K562 (cell line): Measurements from ENCODE around the gene VEGFC. TPM values are rescaled to one million over a fixed set of nuclear protein-coding genes. Genes with fewer than 3 reads are reported as not detected.

Source experiments
- ATAC-seq: fragments of 200-7000 bp; cut with Tn5 transposase; 3 replicates; pipeline ENCODE4 v1.9.1; 2020; ENCODE audit warnings: moderate library complexity
- BruUV-seq: library from RNA; stranded (reverse); fragments of 400-500 nt; replicated peaks from 2 replicates; lab custom pipeline; 2021; lab: Mats Ljungman, UMichigan
- CTCF ChIA-PET: fragments of 300-600 bp; formaldehyde crosslinking; extraction: SDS; loops from one replicate; lab custom pipeline; 2021; ENCODE audit warnings: low intra/inter-chr PET ratio; lab: Yijun Ruan, JAX
- POLR2A ChIA-PET: fragments of 300-600, 350-650 bp; sonication (Branson Sonifier 250); formaldehyde crosslinking; extraction: SDS; loops from one replicate; lab custom pipeline; 2021; ENCODE audit warnings: antibody characterized with exemption, inconsistent platforms; lab: Yijun Ruan, JAX
- DNase-seq, 4 experiments: peaks; one replicate each; pipeline versions ENCODE4 v3.0.0 to v3.0.0-alpha.2; 2011 to 2018; ENCODE audit warnings: low spot score in 3 of 4, mixed read lengths in 3 of 4; ENCODE audit errors: extremely low read depth in 1 of 4
- FAIRE-seq: peaks from 2 replicates; lab custom pipeline; 2011; peaks lifted over from hg19 to GRCh38; lab: Jason Lieb, UNC
- H2AFZ ChIP-seq: 2 replicates; pipeline ENCODE4 v1.6.0; 2011; ENCODE audit warnings: low read depth, low read length, control low read depth, inconsistent platforms
- H3K27ac ChIP-seq: fragments of 200-600 bp; 3 replicates; pipeline ENCODE4 v1.8.0; 2011; ENCODE audit warnings: low read depth, mild to moderate bottlenecking, control low read depth, inconsistent platforms, low read length, moderate library complexity, mixed read lengths; ENCODE audit errors: extremely low read depth
- H3K27me3 ChIP-seq, 2 experiments: fragments of 300-600 bp in 1 of 2; 2 replicates in 1 of 2; 3 replicates in 1 of 2; pipeline versions ENCODE4 v1.6.0 to v1.8.0; 2011; ENCODE audit warnings: inconsistent platforms in 2 of 2, low read length in 2 of 2, mild to moderate bottlenecking in 1 of 2, mixed read lengths in 1 of 2, moderate library complexity in 1 of 2; ENCODE audit not compliant: control insufficient read depth in 2 of 2, insufficient read depth in 2 of 2
- H3K36me3 ChIP-seq: fragments of 300-600 bp; 3 replicates; pipeline ENCODE4 v1.8.0; 2011; ENCODE audit warnings: mild to moderate bottlenecking, low read length, inconsistent platforms; ENCODE audit not compliant: control insufficient read depth, insufficient read depth
- H3K4me1 ChIP-seq, 2 experiments: fragments of 200-600 bp in 1 of 2; replicated peaks in 1 of 2; 2 replicates in 1 of 2; 3 replicates in 1 of 2; pipeline versions ENCODE4 v1.5.1 to v1.8.0; 2011; ENCODE audit warnings: inconsistent platforms in 2 of 2, low read length in 2 of 2, mild to moderate bottlenecking in 1 of 2, mixed read lengths in 1 of 2, moderate library complexity in 1 of 2; ENCODE audit not compliant: control insufficient read depth in 2 of 2, insufficient read depth in 2 of 2
- H3K4me2 ChIP-seq: 2 replicates; pipeline ENCODE4 v1.6.1; 2011; ENCODE audit warnings: low read length, control low read depth, inconsistent platforms, mixed read lengths; ENCODE audit not compliant: insufficient read depth
- H3K4me3 ChIP-seq: fragments of 200-600 bp; sonication (generic), shearing (Covaris generic); 2 replicates; pipeline ENCODE4 v1.5.1; 2016; ENCODE audit warnings: control low read depth, inconsistent platforms
- H3K79me2 ChIP-seq: fragments of 200-600 bp; 3 replicates; pipeline ENCODE4 v1.8.0; 2011; ENCODE audit warnings: low read length, inconsistent platforms; ENCODE audit not compliant: control insufficient read depth, insufficient read depth
- H3K9ac ChIP-seq, 2 experiments: 2 replicates each; pipeline versions ENCODE4 v1.6.0 to v1.6.1; 2011; ENCODE audit warnings: low read depth in 2 of 2, low read length in 2 of 2, control low read depth in 1 of 2, inconsistent platforms in 1 of 2, mild to moderate bottlenecking in 1 of 2, mixed read lengths in 1 of 2; ENCODE audit not compliant: insufficient read depth in 1 of 2
- H3K9me1 ChIP-seq: one replicate; pipeline ENCODE4 v1.6.0; 2011; ENCODE audit warnings: inconsistent platforms, mild to moderate bottlenecking, low read length, moderate library complexity; ENCODE audit not compliant: control insufficient read depth, insufficient read depth
- H3K9me3 ChIP-seq: replicated peaks from 2 replicates; pipeline ENCODE4 v1.5.1; 2011; ENCODE audit warnings: low read depth, low read length, inconsistent platforms; ENCODE audit not compliant: control insufficient read depth, insufficient read depth
- H4K20me1 ChIP-seq: replicated peaks from 2 replicates; pipeline ENCODE4 v1.6.1; 2011; ENCODE audit warnings: low read length, inconsistent platforms, mixed read lengths; ENCODE audit not compliant: control insufficient read depth, insufficient read depth
- E4F1 ChIP-seq: fragments of 250-450 bp; sonication (Bioruptor Pico); IDR thresholded peaks from 2 replicates; pipeline ENCODE4 v1.5.0; 2021; ENCODE audit warnings: mild to moderate bottlenecking, borderline replicate concordance
- HMG20B ChIP-seq: fragments of 250-450 bp; sonication (Bioruptor Pico); IDR thresholded peaks from 2 replicates; pipeline ENCODE4 v1.5.0; 2021; ENCODE audit warnings: mild to moderate bottlenecking
- KDM5B ChIP-seq: fragments of 200-600 bp; sonication (generic); IDR thresholded peaks from 2 replicates; pipeline ENCODE4 v1.6.1; 2012; ENCODE audit warnings: low read depth, mild to moderate bottlenecking, moderate library complexity, low read length, control low read depth, inconsistent platforms; ENCODE audit not compliant: insufficient replicate concordance
- NFIC ChIP-seq: fragments of 450-650 bp; IDR thresholded peaks from 2 replicates; pipeline ENCODE4 v1.6.1; 2017; ENCODE audit warnings: mild to moderate bottlenecking, inconsistent platforms
- POLR2A ChIP-seq: fragments of 450-650 bp; conservative IDR thresholded peaks from 2 replicates; pipeline ENCODE4 v1.6.1; 2016
- POLR3G ChIP-seq: IDR thresholded peaks from 2 replicates; pipeline ENCODE4 v1.6.1; 2011; ENCODE audit not compliant: insufficient read length, insufficient replicate concordance; ENCODE audit errors: extremely low read depth
- PURB ChIP-seq: sonication (generic); formaldehyde crosslinking; IDR thresholded peaks from 2 replicates; pipeline ENCODE4 v1.9.0; 2021; ENCODE audit warnings: low read depth, mild to moderate bottlenecking, missing genetic modification reagents
- ZKSCAN8 ChIP-seq: fragments of 200-800 bp; sonication (Bioruptor generic); IDR thresholded peaks from 2 replicates; pipeline ENCODE4 v1.6.1; 2016; ENCODE audit warnings: missing genetic modification characterization, missing compliant biosample characterization
- ZNF24 ChIP-seq: fragments of 450-650 bp; IDR thresholded peaks from 2 replicates; pipeline ENCODE4 v1.6.1; 2016
- ZNF3 ChIP-seq: fragments of 250-450 bp; sonication (Bioruptor Pico); IDR thresholded peaks from 2 replicates; pipeline ENCODE4 v1.5.0; 2021; ENCODE audit warnings: mild to moderate bottlenecking, moderate library complexity
- WGBS: fragments of 100-300 bp; shearing (Covaris generic); methylation state at CpG from one replicate; pipeline ENCODE4 v1.1.6; 2016; ENCODE audit warnings: low coverage, mixed read lengths; ENCODE audit not compliant: insufficient coverage; ENCODE audit errors: missing lambda C conversion rate; 5-methylcytosine and 5-hydroxymethylcytosine counted together
- in situ Hi-C: fragments of 300-500 bp; cut with MboI; formaldehyde crosslinking; loops from 4 replicates; pipeline ENCODE4 v1.15.0; 2018; ENCODE audit warnings: inconsistent platforms, mixed read lengths
- intact Hi-C: fragments of 100-400 bp; cut with micrococcal nuclease; formaldehyde crosslinking; loops from 2 replicates; pipeline ENCODE4 v1.14.2; 2022
- polyA plus RNA-seq, 8 experiments: library from polyadenylated mRNA; depleted of rRNA in 4 of 8; stranded (reverse) in 5 of 8; unstranded in 3 of 8; fragments of >200 nt; fragmentation: Nextera tagmentation in 2 of 8; fragmentation: Illumina TruSeq in 1 of 8; extraction: Ambion mirVana in 2 of 8; extraction: Trizol in 1 of 8; gene quantifications; 2 replicates each; pipeline versions ENCODE4 v1.2.1 to v1.2.3, GENCODE V29; 2011 to 2014; ENCODE audit warnings: inconsistent platforms in 1 of 8, missing spikeins in 1 of 8
- total RNA-seq, 7 experiments: library from RNA; depleted of rRNA in 6 of 7; stranded (reverse); fragments of >200 nt in 6 of 7; fragmentation: Illumina TruSeq in 2 of 7; extraction: Trizol in 2 of 7; gene quantifications; 2 replicates each; pipeline versions ENCODE4 v1.2.1 to v1.2.3, GENCODE V29; 2011 to 2021; ENCODE audit warnings: low replicate concordance in 1 of 7
- TF ChIP-seq, protein P1 (sequence below): fragments of 450-650 bp; IDR thresholded peaks from 2 replicates; pipeline ENCODE4 v1.6.1; 2017; ENCODE audit warnings: mild to moderate bottlenecking, moderate library complexity
- TF ChIP-seq, protein P2 (sequence below), 2 experiments: IDR thresholded peaks; 2 replicates each; pipeline ENCODE4 v1.6.1; 2012; ENCODE audit warnings: improper control_type of control experiment in 2 of 2, low read depth in 2 of 2, low read length in 2 of 2, borderline replicate concordance in 1 of 2

VEGFC gene
- total and polyA plus RNA-seq, 9 of the 15 experiments (the other 6 are each of a cell fraction or from before 2014, with no cell fraction given): not detected

GRCh38 chr4:176642472-176642871 is 150.2 kb downstream of the VEGFC start:
- Histone ChIP-seq H3K27ac (no peak overlapping the region), H4K20me1 (no peaks in the 10 kb centered on the region), H3K4me3 (no peak overlapping the region), H3K9me3 (no peaks in the 10 kb centered on the region), H3K9me1 (no peaks in the 10 kb centered on the region), H3K27me3 (no peaks in the 10 kb centered on the region), H3K4me2 (no peak overlapping the region), H3K79me2 (no peaks in the 10 kb centered on the region), H3K36me3 (no peaks in the 10 kb centered on the region), H3K9ac (no peak overlapping the region), H3K4me1 (no peaks in the 10 kb centered on the region), H2AFZ (no peak overlapping the region)
- no TSS peak for BruUV-seq
- ChIA-PET CTCF (no interaction called here), POLR2A (no interaction called here)
- in situ Hi-C loops (no loop called here), intact Hi-C loops (no loop called here)
- no peak for FAIRE-seq
- ATAC-seq: no peak
- DNase-seq: no peak
- no peak for TF ChIP-seq ZKSCAN8 (CRISPR knock-in tag)
- no peak for TF ChIP-seq PURB (CRISPR knock-in tag)
- TF ChIP-seq E4F1: no peak
- no peak for TF ChIP-seq NFIC
- TF ChIP-seq, protein P1, sequence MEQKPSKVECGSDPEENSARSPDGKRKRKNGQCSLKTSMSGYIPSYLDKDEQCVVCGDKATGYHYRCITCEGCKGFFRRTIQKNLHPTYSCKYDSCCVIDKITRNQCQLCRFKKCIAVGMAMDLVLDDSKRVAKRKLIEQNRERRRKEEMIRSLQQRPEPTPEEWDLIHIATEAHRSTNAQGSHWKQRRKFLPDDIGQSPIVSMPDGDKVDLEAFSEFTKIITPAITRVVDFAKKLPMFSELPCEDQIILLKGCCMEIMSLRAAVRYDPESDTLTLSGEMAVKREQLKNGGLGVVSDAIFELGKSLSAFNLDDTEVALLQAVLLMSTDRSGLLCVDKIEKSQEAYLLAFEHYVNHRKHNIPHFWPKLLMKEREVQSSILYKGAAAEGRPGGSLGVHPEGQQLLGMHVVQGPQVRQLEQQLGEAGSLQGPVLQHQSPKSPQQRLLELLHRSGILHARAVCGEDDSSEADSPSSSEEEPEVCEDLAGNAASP: no peak
- TF ChIP-seq ZNF24: no peak
- no peak for TF ChIP-seq HMG20B (CRISPR knock-in tag)
- no peak for TF ChIP-seq KDM5B
- no peak for TF ChIP-seq ZNF3 (CRISPR knock-in tag)
- TF ChIP-seq POLR2A: no peak
- no peak for TF ChIP-seq POLR3G
- TF ChIP-seq, protein P2, sequence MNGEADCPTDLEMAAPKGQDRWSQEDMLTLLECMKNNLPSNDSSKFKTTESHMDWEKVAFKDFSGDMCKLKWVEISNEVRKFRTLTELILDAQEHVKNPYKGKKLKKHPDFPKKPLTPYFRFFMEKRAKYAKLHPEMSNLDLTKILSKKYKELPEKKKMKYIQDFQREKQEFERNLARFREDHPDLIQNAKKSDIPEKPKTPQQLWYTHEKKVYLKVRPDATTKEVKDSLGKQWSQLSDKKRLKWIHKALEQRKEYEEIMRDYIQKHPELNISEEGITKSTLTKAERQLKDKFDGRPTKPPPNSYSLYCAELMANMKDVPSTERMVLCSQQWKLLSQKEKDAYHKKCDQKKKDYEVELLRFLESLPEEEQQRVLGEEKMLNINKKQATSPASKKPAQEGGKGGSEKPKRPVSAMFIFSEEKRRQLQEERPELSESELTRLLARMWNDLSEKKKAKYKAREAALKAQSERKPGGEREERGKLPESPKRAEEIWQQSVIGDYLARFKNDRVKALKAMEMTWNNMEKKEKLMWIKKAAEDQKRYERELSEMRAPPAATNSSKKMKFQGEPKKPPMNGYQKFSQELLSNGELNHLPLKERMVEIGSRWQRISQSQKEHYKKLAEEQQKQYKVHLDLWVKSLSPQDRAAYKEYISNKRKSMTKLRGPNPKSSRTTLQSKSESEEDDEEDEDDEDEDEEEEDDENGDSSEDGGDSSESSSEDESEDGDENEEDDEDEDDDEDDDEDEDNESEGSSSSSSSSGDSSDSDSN (IDR thresholded peaks at IDR 0.05; ENCODE audit: borderline replicate concordance in 1 of 2, low read depth in 2 of 2, low read length in 2 of 2): no peak
- WGBS: no CpG with 5 or more reads among the region's 2 CpGs
